Inflammatory macrophage treated with lipopolysaccharide for 4 hours (primary cell): ENCODE measurements around the gene NFIB.

Experiments used
- DNase-seq: peaks from one replicate; pipeline ENCODE4 v3.0.0-alpha.2; 2020

Gene NFIB

DNA sequence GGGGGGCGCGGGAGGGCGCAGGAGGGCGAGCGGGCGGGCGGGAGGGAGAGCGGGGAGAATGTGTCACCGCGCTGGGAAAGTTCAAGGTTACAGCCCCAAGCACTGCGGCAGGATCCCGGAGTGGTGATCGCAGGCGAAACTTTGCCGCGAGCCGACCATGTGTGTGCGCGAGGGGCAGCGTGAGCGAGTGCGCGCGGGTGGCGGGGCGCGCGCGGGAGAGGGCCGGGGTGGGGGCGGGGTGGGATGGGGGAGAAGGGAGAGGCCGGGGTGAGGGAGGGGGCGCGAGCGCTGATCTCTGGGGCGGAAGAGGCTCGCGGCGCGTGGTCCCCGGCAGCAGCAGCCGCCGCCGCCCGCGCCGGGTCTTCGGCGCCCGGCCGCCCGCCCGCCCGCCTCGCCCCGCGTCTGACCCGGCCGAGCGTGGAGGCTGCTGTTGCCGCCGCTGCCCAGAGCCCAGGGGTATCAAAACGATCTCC lies at the start of gene NFIB:
TSS of gene NFIB (minus strand) at position 191 of the 473 bp plus-strand sequence. CDS start 630 bp downstream, outside the sequence.
- no peak for DNase-seq

DNA sequence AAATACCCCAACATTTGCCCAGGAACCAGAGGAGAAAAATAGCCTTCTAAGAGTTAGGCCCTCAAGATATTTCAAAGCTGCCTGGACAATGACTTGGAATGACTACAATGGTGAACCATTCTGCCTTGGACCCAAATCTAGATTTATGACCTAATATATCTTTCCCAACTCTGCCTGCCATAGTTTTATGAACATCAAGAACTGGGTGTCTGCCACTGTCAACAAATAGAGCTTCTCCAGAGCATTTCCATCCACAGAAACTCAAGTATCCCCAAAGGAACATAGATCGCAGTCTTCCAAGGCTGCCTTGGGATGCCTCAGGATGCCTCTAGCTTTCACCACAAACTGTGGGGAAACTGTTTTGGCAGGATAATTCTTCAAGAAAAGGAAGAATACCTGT lies 48.2 kb upstream of the NFIB start:
- DNase-seq = no peak

GRCh38 chr9:14361074-14361473 lies 47.1 kb upstream of the NFIB start:
- no peak for DNase-seq

GRCh38 chr9:14358523-14358922 lies 44.6 kb upstream of the NFIB start:
- DNase-seq = no peak

DNA sequence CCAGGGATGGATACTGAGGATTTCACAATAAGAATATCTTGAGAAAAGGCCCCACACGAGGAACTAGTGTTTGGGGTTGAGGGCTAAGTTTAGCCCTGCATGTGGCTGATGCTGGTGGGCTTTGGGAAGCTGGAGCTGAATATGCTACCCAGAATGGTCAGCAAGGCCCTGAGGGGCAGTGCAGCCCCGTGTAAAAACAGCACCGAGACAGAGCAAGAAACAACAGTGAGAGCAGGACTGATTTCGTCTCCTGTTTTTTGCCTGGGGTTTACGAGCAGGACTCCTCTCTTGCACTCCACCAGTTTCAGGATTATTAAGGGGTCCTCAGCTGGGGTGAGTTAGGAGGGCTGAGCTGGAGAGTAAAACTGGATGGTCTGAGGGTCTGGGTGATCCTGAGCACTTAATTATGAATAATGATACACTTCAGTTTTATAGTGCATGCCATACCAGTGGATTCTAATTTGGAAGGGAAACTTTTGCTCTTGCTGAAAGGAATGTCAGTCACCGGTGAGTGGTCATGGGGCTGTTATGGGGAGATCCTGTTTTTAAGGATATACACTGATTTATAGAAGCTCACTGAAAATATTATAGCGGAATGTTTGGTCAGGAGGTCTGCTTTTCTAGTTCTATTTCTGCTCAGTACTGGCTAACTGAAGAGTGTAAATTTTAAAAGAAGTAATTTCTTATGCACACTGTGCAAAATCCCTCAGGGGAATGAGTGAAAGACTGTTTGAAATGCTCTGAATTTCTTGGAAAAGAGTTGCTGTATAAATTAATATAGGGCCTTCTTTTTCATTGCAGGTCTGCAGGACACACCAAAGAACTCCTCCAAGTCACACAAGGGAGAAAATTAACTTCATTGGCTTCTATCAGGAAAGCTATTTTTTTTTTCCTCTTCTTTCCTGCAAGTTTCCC lies 42.7 kb upstream of the NFIB start:
- no peak for DNase-seq

- no peak for DNase-seq
These were observed 40.3 kb upstream of the NFIB start for GRCh38 chr9:14354201-14354600.

GRCh38 chr9:14353222-14354056 lies 39.5 kb upstream of the NFIB start:
- peak; percentile 64 for DNase-seq

DNA sequence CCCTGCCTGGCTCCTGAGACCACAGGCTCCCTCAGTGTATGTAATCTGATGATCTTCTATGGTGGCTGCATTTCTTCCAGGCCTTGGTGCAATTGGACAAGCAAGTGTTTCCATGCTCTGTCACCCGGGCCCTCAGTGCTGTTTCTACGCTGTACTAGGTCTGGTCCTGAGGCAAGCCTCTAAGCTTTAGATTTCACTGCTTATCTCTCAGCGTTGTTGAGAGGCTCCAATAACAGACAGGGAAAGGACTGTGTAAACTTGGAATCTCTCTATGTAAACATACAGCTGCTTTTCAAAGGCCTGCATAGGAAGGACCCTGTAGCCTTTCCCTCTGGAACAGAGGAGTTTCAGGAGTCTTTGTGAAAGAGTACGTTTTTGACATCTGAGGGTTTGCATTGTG lies 38.6 kb upstream of the NFIB start:
- no peak for DNase-seq

DNA sequence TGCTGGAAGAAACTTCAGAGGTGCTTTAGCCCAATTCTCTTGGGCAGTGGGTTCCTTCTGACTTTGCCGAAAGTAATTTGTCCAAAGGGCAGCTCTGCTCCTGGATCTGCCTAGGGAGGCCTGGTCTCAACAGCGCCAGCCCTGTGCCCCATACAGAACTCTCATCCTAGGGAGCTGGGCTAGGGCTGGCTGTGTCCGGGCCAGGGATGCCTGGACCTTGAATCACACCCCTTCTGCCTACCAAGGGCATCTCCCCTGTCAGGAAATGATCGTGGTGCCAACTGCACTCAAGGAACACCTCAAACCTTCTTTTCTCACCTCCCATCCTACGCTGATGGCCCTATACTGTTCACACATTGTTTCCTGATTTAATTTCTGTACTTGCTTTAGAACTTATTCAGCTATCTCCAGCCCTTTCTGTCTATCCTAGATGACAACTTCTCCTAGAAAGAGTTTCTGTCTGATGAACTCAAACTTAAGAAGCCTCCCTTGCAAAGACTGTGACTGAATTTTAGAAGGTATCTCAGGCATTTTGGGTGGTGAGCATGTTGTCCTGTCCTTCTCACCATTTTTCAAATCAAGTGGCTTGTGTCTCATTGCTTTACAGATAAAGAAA lies 37.4 kb upstream of the NFIB start:
- no peak for DNase-seq

DNA sequence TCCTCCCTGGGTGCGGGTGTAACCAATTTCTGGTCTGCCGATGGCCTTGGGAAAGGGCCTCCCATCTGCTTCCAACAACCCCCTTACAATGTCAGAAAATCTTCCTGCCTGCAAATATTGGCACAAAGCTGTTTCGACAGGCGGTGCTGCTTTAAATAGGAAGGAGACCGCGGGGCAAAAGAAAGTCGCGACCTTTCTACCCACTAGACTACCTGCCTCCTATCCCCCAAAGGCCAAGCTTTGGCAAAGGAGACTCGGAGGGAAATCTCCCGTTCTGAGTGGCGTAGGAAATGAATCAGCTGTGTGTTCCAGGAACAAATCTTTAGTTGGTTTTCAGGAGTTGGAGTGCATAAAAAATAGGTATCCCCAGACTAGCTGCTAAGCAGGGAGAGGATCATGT lies 36.8 kb upstream of the NFIB start:
- no peak for DNase-seq

DNA sequence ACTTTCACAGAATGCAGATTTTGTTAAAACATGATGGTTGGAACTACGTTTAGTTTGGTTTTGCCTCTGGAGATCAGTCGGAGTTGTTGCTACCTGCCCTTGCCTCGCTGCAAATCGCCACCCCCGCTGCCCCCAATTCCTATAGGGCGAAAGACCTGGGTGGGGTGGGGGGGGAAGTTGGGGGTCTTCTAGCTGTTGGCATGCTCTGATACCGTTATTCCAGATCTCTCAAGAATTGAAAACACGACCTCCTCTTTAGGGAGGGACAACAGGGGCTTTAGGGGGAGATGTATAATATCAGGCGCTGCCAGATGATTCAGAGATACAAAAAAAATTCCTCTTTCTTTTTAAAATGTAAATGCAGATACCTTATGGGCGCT lies 36.4 kb upstream of the NFIB start:
- no peak for DNase-seq

- no peak for DNase-seq
These were observed 35.8 kb upstream of the NFIB start for GRCh38 chr9:14349447-14350348.

DNA sequence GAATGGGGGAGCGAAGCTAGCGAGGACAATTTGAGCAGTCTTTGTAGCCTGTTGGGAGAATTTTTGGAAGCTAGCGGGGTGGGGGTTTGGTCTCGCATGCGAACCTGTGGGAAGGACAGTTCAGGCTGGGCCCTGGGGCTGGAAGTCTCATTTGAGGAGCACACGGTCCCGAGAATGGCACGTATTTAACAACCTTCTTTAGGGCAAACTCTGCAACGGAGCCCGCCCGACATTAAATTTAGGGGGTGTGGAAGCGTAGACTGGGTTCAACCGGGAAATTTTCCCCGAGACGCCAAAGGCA lies 35.2 kb upstream of the NFIB start:
- no peak for DNase-seq

DNA sequence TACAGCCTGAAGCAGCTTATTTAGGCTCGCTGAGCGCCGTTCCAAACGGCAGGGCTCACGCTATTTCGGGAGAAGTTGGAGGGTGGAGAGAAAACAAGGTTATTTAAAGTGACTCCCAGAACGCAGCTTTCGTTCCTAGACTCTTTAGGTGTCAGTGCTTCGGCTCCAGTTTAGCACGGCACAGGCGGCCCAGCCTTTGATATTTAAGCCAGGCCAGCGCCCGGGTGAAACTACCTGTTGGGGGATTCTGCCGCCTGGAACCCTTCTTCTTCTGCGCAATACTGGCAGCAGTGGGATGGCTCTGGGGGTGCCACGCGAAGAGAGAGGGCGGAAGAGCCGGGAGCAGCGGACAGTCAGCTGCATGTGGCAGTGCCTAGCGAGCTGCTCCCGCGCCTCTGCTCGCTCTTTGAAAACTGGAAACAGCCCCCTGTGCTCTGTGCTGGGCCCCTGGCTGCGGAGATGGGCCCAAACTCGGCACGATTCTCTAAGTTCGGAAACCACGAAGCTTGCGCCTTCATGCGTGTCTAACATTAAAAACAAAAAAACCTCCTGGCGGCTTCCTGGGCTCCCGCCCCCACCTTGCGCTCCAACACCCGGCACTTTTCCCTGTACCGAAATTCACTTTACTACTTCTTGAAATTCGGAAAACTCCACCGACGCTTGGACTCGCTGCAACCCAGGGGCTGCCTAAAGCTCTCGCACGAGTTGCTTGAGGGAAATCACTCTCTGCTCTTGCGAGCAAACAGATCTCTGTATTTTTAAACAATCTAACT lies 34.6 kb upstream of the NFIB start:
- no peak for DNase-seq

- no peak for DNase-seq
These were observed 34.1 kb upstream of the NFIB start for GRCh38 chr9:14348123-14348372.

- no peak for DNase-seq
These were observed 33.6 kb upstream of the NFIB start for GRCh38 chr9:14347406-14348122.

GRCh38 chr9:14346811-14347405 lies 33.0 kb upstream of the NFIB start:
- no peak for DNase-seq

GRCh38 chr9:14346231-14346791 lies 32.4 kb upstream of the NFIB start:
- DNase-seq = no peak

DNA sequence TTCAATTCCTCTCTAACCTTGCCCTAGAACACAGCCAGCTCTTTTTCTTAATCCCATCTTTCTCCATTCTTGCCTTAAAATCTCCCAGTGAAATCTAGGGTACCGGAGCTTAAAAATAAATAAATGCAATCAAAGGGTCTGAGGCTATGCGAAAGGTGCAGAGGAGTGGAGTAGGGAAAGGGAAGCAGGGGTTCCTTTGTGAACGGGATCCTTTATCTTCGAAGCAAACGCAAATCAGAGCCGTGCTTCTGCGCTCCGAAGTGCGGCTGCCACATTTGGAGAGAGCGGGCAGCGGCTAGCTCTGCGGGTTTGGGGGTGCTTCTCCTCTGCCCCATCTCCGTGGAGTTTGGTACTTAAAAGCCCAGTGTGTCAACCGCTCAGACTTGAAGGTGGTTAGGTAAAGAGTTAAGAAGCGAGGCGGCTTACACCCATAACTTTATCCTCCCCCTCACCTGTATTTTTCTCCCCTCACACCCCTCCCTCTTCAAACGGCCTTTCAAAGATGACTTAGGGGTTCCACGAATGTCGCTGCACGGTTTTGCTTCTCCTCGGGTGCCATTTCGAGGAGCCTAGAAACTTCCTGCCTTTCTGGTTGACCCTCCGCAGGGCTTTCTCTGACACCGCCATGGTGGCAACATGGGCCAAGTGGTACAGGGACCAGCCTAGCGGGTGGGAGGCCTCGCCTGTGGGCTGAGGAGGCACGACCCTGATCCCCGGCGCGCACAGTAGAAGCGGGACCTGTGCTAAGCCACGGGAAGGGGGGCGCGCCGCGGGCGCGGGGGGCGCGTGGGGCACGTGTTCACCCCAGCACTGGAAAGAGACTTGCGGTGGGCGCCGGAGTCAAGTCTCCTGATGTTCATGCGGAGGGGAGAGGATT lies 31.7 kb upstream of the NFIB start:
- no peak for DNase-seq

DNA sequence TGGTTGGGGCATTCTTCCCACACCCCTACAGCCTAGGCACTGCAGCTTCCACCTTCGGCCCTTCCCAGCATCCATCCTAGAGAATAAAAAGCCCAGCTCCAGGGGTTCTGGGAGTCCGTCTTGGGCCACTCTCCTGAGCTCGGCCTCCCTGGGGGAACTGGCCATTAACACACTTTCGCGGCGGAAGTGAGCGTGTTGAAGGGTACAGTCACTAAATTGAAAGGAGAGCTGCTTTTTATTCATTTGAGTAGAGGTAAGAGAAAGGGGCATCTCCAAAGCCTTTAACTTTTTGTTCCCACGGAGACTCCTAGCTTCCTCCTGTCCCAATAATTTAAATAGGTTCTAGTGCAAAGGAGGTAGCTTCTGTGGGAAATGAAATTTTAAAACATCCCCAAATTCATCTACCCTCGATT lies 31.0 kb upstream of the NFIB start:
- DNase-seq = no peak
